ENCODE measurements around the gene ESYT2.

The ESYT2 gene

DNA sequence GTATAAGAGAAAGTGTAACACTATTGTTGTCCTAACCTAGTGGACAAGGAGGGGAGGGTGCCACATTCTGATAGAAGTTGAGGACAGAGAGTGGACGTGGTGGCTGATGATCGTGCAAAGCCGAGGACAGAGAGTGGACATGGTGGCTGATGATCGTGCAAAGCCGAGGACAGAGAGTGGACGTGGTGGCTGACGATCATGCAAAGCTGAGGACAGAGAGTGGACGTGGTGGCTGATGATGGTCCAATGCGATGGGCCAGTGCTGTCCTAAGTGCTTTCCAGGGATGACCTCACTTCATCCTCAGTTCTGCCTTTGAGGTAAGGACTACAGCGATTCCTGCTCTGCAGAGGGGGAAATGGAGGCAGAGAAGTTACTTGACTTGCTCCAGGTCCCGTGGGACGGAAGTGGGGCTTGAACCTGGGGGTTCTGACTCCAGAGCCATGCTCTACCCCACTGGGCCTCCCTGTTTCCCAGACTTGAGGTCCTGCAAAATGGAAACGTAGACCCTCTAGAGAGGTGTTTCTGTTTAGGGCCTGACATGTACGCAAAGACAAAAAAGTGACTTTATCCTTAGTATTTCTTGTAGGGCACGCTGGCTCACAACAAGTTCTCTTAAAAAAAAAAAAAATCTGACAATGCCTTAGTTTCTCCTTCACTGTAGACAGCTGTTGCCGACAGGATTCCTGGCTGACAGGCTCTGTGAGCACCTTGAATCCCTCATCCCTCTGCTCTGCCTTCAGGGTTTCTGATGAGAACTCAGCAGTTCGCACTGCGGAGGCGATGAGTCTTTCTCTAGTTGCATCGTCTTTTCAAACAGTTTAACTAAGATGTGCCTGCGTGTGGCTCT lies 104.4 kb downstream of the ESYT2 start:
- CTCF ChIA-PET: interaction anchor here (0.9 to 2.2 kb wide), 2 partner anchors 9 to 16 kb away, joined by 3 to 6 read pairs; no protein-coding TSS in a partner anchor

DNA sequence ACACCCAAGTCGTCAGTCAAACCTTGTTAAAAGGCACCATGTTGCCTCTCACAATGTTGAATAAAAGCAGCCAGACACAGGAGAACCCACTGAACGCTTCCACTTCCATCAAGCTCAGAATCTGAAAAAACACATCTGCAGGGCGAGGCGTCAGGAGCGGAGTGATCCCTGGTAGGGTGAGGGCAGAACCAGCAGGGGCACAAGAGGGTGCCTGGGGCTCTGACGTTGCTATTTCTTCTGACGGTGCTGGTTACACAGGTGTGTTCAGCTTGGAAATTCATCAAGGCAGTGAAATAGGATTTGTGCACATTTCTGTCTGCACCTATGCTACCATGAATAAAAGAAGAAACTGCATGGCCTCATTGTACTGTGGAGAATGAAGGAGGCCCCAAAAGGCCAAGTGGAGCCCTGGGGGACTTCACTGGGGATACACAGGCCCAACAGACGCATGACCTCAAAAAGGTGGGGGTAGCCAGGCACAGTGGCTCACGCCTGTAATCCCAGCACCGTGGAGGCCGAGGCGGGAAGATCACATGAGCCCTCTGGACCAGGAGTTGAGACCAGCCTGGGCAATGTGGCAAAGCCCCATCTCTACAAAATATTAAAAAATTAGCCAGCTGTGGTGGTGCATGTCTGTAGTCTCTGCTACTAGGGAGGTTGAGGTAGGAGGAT lies 105.5 kb downstream of the ESYT2 start:
- TF ChIP-seq, protein P1, sequence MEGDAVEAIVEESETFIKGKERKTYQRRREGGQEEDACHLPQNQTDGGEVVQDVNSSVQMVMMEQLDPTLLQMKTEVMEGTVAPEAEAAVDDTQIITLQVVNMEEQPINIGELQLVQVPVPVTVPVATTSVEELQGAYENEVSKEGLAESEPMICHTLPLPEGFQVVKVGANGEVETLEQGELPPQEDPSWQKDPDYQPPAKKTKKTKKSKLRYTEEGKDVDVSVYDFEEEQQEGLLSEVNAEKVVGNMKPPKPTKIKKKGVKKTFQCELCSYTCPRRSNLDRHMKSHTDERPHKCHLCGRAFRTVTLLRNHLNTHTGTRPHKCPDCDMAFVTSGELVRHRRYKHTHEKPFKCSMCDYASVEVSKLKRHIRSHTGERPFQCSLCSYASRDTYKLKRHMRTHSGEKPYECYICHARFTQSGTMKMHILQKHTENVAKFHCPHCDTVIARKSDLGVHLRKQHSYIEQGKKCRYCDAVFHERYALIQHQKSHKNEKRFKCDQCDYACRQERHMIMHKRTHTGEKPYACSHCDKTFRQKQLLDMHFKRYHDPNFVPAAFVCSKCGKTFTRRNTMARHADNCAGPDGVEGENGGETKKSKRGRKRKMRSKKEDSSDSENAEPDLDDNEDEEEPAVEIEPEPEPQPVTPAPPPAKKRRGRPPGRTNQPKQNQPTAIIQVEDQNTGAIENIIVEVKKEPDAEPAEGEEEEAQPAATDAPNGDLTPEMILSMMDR (IDR thresholded peaks at IDR 0.05; ENCODE audit: insufficient read depth, low read length, missing control alignments): no peak
- DNase-seq (ENCODE audit: low read depth, low spot score): no peak
- CTCF ChIA-PET: no interaction called here
- H3K4me3 ChIP-seq (ENCODE audit: low read depth, low read length): no peak overlapping the region
- POLR2A ChIA-PET: no interaction called here

More for the DNA sequence above, 104.4 kb downstream of the ESYT2 start:
- POLR2A ChIA-PET: no interaction called here
- DNase-seq (ENCODE audit: low read depth, low spot score): no peak
- TF ChIP-seq, protein P1 (IDR thresholded peaks at IDR 0.05; ENCODE audit: insufficient read depth, low read length, missing control alignments): no peak
- no peak overlapping the region for H3K4me3 ChIP-seq (ENCODE audit: low read depth, low read length)

DNA sequence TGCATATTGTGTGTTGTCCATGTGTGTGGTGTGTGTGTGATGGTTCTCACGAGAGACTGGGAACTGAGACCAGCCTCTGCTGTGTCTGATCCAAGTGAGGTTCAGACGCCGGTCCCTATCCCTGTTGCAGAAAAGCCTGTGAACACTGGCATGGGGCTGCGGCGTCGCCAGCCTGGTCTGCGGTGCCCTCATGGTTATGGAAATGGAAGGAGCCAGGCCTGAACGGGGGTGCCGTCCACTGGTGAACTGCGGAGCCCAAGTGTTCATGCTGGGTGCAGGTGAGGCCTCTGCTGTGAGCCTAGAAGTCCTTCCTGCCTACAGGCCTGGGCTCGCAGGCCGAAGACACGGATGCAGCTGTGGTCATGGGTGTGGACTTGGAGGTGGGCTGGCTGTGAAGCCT lies 106.0 kb downstream of the ESYT2 start:
- TF ChIP-seq, protein P1 (IDR thresholded peaks at IDR 0.05; ENCODE audit: insufficient read depth, low read length, missing control alignments): no peak
- H3K4me3 ChIP-seq (ENCODE audit: low read depth, low read length): no peak overlapping the region
- POLR2A ChIA-PET: no interaction called here
- CTCF ChIA-PET: no interaction called here
- no peak for DNase-seq (ENCODE audit: low read depth, low spot score)

DNA sequence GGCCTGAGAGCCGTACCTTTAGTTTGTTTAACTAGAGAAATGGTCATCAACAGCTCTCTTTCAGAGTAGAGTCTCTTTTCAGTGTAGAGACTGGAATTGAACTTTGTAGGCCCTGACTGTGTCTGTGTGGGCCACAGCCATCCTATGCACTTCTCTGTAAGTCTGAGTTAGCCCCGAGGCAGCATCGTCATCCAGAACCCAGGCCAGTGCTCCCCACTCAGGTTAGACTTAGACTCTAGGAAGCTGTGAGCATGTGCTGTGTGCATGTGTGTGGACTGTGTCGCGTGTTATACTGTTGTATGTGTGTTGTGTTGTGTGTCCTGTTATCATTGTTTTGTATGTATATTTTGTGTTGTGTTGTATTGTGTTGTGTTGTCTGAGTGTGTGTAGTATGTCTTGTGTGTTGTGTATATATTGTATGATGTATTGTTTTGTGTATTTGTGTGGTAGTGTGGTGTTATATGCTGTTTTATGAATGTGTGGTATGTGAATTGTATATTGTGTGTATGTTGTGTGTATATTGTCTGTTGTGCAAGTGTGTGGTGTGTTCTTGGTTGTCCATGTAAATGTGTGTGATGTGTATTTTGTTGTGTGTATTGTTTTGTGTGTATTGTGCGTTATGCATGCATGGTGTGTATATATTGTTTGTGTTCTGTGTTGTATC lies 106.6 kb downstream of the ESYT2 start:
- no peak for DNase-seq (ENCODE audit: low read depth, low spot score)
- H3K4me3 ChIP-seq (ENCODE audit: low read depth, low read length): no peak overlapping the region
- POLR2A ChIA-PET: no interaction called here
- TF ChIP-seq, protein P1 (IDR thresholded peaks at IDR 0.05; ENCODE audit: insufficient read depth, low read length, missing control alignments): no peak
- CTCF ChIA-PET: interaction anchor here (0.8 kb wide), 1 partner anchor 17 kb away, joined by 3 read pairs; no protein-coding TSS in a partner anchor

DNA sequence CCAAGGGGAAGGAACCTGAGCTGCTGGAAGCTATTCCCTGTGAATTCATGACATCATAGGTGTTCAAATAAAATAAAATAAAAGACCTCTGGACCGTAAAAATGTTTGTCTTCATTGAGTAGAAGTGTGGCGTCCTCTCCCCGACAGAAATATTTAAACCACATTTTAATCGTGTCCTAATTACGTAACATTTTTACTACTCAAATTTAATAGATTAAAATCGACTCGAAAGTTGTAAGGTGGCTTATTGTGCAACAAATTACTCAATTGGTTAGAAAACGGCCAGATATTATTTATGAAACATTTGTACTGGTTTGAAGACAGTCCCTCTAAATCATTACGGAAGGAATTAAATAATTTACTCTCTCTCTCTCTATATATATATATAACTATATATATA lies 109.2 kb downstream of the ESYT2 start:
- POLR2A ChIA-PET: no interaction called here
- TF ChIP-seq, protein P1 (IDR thresholded peaks at IDR 0.05; ENCODE audit: insufficient read depth, low read length, missing control alignments): no peak
- CTCF ChIA-PET: no interaction called here
- DNase-seq (ENCODE audit: low read depth, low spot score): no peak
- no peak overlapping the region for H3K4me3 ChIP-seq (ENCODE audit: low read depth, low read length)

DNA sequence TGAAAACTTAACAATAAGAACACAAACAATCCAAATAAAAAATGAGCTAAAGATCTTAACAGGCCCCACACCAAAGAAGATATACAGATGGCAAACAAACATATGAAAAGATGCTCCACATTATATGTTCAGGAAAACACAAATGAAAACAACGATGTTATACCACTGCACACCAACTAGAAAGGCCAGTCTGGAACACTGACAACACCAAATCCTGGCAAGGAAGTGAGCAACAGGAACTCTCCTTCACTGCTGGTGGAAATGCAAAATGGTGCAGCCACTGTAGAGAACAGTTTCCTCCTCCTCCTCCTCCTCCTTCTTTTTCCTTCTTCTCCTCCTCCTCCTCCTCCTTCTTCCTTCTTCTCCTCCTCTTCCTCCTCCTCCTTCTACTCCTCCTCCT lies 112.5 kb downstream of the ESYT2 start:
- ChIA-PET POLR2A (no interaction called here), CTCF (no interaction called here)
- TF ChIP-seq, protein P1 (IDR thresholded peaks at IDR 0.05; ENCODE audit: insufficient read depth, low read length, missing control alignments): no peak
- H3K4me3 ChIP-seq (ENCODE audit: low read depth, low read length): no peak overlapping the region
- DNase-seq (ENCODE audit: low read depth, low spot score): no peak
